Cardiac muscle cell (in vitro differentiated cells and primary cell): ENCODE data around the gene DPEP1. TPM values are rescaled to one million over a fixed set of nuclear protein-coding genes. Genes with fewer than 3 reads are reported as not detected.

ENCODE experiments used
- DNase-seq, 2 donors: peaks; one replicate each; pipeline versions ENCODE4 v3.0.0 to v3.0.0-alpha.2; 2010 to 2017; ENCODE audit warnings: low read depth in 1 of 2, low spot score in 1 of 2
- H3K27ac ChIP-seq: fragments of 200-600 bp; sonication (generic); 2 replicates; pipeline ENCODE4 v1.5.1; 2016
- H3K27me3 ChIP-seq: fragments of 200-600 bp; sonication (generic); 2 replicates; pipeline ENCODE4 v1.6.0; 2016; ENCODE audit warnings: control low read depth
- H3K36me3 ChIP-seq: fragments of 200-600 bp; sonication (generic); 2 replicates; pipeline ENCODE4 v1.5.1; 2016; ENCODE audit warnings: control low read depth
- H3K4me1 ChIP-seq: fragments of 200-600 bp; sonication (generic); 2 replicates; pipeline ENCODE4 v1.8.1; 2017; ENCODE audit warnings: low read depth, mild to moderate bottlenecking, mixed run types
- H3K4me3 ChIP-seq: fragments of 200-600 bp; sonication (generic); 2 replicates; pipeline ENCODE4 v1.5.1; 2016; ENCODE audit warnings: mild to moderate bottlenecking
- H3K9me3 ChIP-seq: fragments of 200-600 bp; sonication (generic); 2 replicates; pipeline ENCODE4 v1.5.1; 2017; ENCODE audit warnings: low read depth, mild to moderate bottlenecking, control low read depth
- polyA plus RNA-seq: library from polyadenylated mRNA; unstranded; fragments of >200 nt; fragmentation: Nextera tagmentation; extraction: Ambion mirVana; gene quantifications from 2 replicates; pipeline ENCODE4 v1.2.1, GENCODE V29; 2016
- total RNA-seq: library from RNA; depleted of rRNA; stranded (reverse); fragments of >200 nt; gene quantifications from 2 replicates; pipeline ENCODE4 v1.2.3, GENCODE V29; 2016
- TF ChIP-seq, protein P1 (sequence below): IDR thresholded peaks from 2 replicates; pipeline ENCODE4 v1.5.1; 2012; ENCODE audit warnings: low read depth, mild to moderate bottlenecking, low read length

The DPEP1 gene
- total and polyA plus RNA-seq, 2 experiments from 2014 or later, result 2.1 to 2.2 TPM

DNA sequence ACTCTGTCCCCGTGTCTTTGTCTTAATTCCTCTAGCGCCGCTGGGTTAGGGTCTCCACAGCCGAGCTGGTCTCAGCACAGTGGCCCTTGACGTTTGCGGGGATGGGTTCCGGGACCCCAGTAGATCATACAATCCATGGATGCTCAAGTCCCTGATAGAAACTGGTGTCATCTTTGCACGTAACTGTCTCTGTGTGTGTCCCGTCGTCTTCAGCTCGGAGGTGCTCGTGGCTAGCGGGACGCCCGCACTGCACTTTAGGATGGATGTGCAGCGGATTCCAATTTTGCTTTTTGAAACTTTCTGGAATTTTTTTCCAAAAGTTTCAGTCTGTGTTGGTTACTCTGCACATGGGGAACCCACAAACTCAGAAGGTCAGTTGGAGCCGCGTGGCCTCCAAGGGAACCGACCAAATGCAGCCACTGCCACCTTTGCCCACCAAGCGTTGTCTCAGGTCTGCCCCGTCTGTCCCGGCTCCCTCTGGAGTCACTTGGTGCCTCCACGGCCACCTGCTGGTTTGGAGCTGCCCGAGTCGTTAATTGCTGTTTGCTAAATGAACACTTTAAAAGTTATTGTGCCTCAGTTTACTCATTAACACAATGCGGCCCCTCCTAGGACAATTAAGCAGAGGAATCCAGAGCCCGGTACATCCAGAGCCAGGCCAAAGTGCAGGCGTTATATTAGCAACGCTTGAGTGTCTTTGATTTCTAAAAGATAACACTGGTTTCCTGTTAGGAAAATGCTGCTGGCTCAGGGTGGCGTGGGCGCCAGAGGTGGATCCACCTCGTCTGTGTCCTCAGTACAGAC, 5.3 kb upstream of the DPEP1 start:
- TF ChIP-seq, protein P1, sequence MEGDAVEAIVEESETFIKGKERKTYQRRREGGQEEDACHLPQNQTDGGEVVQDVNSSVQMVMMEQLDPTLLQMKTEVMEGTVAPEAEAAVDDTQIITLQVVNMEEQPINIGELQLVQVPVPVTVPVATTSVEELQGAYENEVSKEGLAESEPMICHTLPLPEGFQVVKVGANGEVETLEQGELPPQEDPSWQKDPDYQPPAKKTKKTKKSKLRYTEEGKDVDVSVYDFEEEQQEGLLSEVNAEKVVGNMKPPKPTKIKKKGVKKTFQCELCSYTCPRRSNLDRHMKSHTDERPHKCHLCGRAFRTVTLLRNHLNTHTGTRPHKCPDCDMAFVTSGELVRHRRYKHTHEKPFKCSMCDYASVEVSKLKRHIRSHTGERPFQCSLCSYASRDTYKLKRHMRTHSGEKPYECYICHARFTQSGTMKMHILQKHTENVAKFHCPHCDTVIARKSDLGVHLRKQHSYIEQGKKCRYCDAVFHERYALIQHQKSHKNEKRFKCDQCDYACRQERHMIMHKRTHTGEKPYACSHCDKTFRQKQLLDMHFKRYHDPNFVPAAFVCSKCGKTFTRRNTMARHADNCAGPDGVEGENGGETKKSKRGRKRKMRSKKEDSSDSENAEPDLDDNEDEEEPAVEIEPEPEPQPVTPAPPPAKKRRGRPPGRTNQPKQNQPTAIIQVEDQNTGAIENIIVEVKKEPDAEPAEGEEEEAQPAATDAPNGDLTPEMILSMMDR, result no peak
- Histone ChIP-seq H3K27me3 (no peaks in the 10 kb centered on the region), H3K9me3 (no peaks in the 10 kb centered on the region), H3K4me3 (no peak overlapping the region), H3K27ac (no peak overlapping the region), H3K4me1 (no peaks in the 10 kb centered on the region), H3K36me3 (no peaks in the 10 kb centered on the region)
- no peak for DNase-seq

DNA sequence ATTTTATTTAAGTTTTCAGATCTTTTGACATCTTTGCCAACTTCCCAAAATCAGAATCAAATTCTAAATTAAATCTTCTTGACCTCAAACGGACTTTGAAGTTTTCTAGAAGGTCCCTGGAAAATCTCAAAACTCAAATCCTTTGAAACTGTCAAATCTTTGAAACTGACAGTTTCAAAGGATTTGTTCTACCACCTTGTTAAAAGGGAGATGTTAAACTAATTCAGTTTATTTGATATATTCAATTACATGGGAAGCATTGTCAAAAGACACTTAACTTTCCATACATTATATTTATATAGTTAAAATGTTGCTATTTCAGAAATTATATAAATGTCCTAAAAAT, 3.4 kb upstream of the DPEP1 start:
- Histone ChIP-seq H3K36me3 (no peaks in the 10 kb centered on the region), H3K27ac (no peak overlapping the region), H3K27me3 (no peaks in the 10 kb centered on the region), H3K4me3 (no peak overlapping the region), H3K9me3 (no peaks in the 10 kb centered on the region), H3K4me1 (no peaks in the 10 kb centered on the region)
- TF ChIP-seq, protein P1, result no peak
- DNase-seq, result no peak

DNA sequence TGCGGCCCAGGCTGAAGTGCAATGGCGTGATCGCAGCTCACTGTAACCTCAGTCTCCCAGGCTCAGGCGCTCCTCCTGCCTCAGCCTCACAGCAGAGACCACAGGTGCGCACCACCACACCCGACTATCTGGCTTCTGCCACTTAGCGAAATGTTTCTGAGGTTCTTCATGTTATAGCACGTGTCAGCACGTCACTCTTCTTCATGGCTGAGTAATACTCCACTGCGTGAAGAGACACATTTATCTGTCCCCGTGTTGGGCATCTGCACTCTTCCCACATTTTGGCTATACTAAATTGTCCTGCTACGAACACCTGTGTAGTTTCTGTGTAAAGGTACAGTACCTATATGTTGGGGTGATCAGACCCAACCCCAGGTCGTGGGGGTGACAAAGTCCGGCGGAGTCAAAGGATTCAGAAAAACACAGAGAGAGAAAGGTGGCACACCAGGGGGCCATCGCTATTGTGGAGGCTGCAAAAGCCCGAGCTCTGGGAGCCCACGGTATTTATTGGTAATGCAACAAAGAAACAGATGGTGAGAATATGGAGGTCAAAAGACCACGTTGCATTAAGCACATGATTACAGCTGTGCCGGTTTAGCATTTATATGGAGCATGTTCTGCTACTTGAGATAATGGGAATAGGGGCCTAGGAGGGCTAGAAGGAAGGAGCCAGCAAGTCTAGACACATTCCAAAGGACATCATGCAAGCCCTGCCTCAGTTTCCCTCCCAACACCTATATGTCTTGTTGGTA, 851 bp upstream of the DPEP1 start:
- TF ChIP-seq, protein P1, result no peak
- Histone ChIP-seq H3K36me3 (no peaks in the 10 kb centered on the region), H3K27ac (no peak overlapping the region), H3K9me3 (no peaks in the 10 kb centered on the region), H3K27me3 (no peaks in the 10 kb centered on the region), H3K4me1 (no peaks in the 10 kb centered on the region), H3K4me3 (no peak overlapping the region)
- DNase-seq, result no peak

DNA sequence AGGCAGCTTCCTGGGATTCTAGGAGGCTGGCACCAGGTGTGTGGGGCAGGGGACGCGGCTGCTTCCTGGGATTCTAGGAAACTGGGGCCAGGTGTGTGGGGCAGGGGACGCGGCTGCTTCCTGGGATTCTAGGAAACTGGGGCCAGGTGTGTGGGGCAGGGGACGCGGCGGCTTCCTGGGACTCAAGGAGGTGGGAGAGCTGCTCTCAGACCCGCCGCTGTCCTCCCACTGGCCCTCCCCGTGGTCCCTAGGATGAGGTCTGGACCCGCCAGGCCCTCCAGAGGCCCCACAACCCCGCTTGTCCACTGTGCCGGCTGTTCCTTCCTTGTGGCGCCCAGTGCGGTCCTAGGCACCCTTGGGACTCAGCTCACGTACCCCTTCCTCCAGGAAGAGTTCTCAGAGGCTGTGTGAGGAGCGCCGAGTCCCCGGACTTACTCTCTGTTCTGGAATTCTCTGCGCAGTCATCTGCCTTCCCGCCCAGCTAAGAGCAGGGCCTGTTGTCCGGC, 565 bp downstream of the DPEP1 start:
- H3K36me3 ChIP-seq, result no peaks in the 10 kb centered on the region
- H3K4me1 ChIP-seq, result no peaks in the 10 kb centered on the region
- H3K9me3 ChIP-seq, result no peaks in the 10 kb centered on the region
- DNase-seq, result no peak
- no peak overlapping the region for H3K4me3 ChIP-seq
- H3K27ac ChIP-seq, result no peak overlapping the region
- TF ChIP-seq, protein P1, result no peak
- no peaks in the 10 kb centered on the region for H3K27me3 ChIP-seq

DNA sequence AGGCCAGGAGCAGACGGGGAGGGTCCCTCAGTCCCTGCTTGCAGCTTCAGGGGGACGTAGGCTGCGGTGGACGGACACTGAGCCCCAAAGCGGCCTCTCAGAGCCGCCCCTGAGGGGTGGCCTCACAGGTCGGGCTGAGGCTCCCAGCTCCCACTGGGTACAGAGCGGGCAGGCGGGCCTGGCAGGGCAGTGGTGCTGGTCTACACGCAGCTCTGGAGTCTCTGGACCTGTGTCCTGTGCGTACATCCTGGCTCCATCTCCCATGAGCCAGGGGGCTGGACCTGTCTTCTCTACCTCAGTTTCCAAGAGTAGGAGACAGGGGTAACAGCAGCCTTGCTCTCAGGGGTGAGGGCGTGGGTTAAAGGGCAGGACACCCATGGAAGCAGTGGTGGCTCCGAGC, 1.7 kb downstream of the DPEP1 start:
- Histone ChIP-seq H3K36me3 (no peaks in the 10 kb centered on the region), H3K4me1 (no peaks in the 10 kb centered on the region), H3K4me3 (no peak overlapping the region), H3K27ac (no peak overlapping the region), H3K27me3 (no peaks in the 10 kb centered on the region), H3K9me3 (no peaks in the 10 kb centered on the region)
- DNase-seq, result no peak
- TF ChIP-seq, protein P1, result no peak
